Activated T-cell treated with anti-CD3 and anti-CD28 coated beads, Interleukin-2, amount 50 U/mL, for 48 hours (primary cell): ENCODE measurements around the gene EPB41L2.
"Not testable (repeated sequence)": the region's sequence is repeated elsewhere in the genome, so short reads cannot be mapped to it uniquely, and the experiment has no call there.

Experiments used
- DNase-seq, 2 experiments: peaks; one replicate each; pipeline ENCODE4 v3.0.0-alpha.2; 2020

Gene EPB41L2

DNA sequence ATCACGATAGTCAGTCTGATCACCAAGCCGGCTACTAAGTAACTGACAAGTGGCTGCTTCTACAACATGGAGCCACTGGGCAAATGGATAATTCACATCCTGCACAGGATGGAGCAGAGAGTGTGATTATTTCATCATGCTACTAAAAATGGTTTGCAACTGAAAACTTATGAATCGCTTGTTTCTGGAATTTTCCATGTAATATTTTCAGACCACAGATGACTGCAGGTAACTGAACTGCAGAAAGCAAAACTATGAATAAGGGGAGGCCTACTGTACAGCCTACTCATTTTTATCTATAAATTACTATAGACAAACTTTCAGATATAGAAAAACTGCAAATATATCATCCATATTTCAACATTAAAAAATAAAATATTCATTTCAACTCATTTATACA is 91.5 kb downstream of the EPB41L2 start:
- no peak for DNase-seq

DNA sequence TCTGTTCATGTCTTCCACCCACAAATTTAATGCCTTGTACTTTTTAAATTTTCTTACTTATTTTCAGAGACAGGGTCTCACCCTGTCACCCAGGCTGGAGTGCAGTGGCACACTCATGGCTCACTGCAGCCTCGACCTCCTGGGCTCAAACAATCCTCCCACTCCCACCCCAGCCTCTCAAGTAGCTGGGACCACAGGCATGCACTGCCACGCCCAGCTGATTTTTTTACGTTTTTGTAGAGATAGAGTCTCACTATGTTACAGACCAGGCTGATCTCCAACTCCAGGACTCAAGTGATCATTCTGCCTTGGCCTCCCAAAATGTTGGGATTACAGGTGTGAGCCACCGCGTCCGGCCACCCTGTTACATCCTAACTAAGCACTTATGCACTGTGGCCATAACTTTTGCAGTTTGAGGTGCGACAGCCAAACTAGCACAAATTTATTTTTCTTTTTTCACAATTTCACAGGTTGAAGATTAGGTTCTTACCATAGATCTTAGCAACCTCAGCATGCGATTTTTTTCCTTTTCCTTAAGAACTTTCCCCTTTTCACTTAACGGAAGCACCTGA is 92.1 kb downstream of the EPB41L2 start:
- no peak for DNase-seq

DNA sequence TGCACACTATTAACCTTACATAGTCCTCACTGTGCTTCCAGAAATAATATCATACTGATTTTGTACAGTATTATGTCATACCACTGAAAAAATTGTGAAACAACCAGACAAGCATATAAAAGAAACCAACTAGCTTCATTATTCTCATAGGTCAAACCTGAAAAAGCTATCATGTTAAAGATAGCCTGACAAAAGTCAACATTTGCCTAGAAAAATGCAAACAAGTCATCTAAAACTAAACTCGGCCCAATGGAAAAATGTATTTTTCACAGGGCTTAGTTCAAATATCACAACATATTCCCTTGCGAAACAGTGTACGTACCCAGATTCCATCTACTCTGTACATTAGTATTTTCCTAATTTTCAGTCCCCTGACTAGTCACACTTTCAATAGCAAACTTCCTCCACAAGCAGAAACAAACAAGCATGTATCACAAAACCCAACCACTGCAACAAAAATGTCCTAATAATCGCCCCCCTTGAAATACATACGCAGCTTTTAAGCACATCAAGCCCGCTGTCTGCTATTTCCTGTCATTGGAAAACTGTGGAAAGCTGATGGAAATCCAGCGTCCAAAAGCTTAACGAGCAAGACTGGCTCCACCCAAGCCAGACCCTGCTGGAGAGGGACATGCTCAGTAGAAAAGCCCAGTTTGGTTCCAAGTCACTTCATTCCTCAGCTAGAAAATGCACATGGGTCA is 93.1 kb downstream of the EPB41L2 start:
- DNase-seq, result no peak

- no peak for DNase-seq
Observed at GRCh38 chr6:130969166-130969565, 93.9 kb downstream of the EPB41L2 start.

DNA sequence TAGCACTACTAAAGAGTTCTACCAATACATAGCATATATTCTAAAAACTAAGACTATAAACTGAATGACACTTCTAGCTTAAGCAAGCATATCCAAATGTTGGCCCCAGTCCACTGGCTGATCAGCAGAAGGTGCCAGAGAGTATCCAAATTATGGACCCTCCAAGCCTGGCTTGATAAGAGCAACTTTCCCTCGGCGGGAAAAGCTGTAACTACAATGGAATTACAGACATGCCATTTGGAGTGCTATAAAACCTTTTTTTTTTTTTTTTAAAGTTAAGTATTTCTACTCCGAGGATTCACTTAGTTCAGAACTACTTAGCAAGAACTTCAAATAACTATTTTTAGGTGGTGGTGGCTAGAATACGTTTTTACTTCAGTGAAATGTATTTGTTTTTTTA is 94.6 kb downstream of the EPB41L2 start:
- DNase-seq, result no peak

DNA sequence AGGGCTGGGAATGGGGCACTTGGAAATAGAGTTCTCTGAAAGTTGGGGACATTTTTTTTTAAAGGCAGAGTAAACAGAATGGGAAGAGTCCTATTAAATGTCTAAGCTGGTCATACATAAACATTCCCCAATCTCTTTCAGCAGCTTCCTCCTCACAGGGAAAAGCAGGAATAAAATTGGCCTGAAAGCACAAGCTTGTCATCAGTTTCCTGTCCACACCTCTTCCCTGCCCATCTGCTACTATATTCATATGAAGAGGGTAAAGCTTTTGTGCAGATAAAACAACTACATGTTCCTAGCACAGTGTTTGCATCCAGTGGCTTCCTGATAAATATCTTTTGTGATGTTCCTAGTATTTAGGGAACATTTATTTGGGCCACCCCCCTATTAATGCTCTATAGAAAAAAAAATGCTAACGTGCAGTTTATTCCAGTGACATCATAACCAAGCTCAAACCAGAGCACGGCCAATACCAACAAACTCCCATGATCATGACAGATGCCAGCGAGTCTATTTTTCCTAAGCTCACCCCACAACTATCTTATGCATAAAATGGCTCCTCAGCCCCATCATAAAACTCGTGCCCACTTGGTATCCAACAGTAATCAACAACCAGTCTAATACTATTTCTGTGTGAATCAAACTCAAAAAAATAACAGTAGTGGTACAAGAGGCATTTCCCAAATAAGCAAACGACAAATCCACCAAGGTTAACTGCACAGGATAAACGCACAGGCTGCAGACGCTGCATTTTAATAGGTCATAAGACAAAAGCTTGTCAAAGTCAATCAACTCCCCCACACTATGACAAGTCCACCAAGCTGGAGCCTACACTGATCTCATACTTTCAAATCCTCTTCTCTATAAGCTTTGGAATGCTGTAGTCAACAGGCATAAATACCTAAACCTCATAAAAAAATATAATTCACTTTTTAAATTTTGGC is 95.3 kb downstream of the EPB41L2 start:
- no peak for DNase-seq

DNA sequence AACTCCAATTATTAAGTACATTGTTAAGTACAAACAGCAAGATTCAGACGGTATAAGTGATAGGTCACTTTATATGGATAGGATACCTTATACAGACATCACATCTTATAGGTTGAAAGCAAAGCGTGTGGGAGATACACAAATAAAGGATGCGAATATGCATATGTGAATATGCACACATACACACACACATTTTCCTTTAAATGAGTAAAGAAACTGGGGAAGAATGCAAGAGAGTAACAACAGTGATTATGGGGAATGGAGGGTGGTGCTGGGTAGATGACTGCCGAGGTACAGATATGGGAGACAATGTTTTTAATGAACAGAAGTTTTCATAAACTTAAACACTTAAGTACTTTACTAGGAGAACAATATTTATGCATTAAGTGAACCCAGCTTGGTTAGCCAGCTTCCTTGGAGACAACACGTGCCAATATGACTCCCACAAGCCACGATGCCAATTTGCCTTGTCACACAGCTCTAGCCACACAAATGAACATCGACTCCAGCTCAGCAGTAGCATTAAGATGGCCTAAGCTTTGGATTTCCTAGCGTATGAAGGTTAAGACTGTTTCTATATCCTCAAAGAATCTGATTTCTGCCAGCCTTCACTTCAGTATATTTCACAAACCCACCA is 96.6 kb downstream of the EPB41L2 start:
- DNase-seq, result no peak

GRCh38 chr6:130965656-130966055 is 97.4 kb downstream of the EPB41L2 start:
- DNase-seq, result no peak

DNA sequence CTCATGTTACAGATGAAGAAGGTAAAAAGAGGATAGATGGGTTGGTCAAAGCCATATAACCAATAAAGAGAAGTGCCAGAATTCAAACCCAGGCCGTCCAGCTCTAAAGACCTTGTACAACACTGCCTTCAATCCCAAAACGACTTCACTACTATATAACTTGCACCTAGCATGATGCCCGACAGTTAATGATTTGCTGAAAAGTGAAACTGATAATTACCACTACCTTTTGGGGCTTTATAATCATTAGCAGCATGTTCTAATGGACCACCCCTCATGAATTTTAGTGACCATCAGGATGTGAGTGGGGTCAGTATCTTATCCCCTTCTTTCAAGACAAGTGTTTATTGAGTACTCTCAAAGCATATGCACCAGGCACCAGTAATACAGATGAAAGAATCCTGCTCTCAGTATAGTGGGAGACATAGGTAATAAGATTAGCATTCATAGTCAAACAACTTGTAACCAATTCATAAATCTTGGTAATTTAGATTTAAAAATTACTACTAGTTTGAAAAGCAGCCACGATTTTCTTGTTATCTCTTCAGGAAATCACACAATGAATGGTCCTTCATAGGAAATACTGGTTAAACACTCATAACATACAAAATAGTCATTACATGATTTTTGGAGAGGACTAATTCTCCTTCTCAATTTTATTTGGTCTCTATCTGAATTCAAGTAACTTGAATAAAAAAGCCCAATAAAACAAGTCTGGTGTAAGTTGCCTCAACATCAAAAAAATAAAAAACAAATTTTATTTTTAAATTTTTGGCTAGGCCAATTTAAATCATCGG is 98.0 kb downstream of the EPB41L2 start:
- no peak for DNase-seq

DNA sequence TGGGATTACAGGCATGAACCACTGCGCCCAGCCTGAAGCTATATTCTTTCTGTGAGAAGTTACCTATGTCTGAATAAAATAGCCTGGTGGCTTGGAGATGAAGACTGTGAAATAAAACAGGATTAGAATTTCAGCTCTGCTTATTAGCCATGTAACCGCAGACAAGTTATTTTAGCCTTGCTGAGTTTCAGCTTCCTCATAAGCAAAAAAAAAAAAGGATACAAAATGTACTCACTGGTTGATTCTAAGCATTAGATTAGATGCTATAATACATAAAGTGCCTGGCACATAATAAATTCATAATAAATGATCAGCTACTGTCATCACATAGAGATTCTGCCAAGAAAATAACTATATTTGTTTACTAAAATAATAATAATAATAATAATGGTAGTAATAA is 98.8 kb downstream of the EPB41L2 start:
- DNase-seq, result no peak

DNA sequence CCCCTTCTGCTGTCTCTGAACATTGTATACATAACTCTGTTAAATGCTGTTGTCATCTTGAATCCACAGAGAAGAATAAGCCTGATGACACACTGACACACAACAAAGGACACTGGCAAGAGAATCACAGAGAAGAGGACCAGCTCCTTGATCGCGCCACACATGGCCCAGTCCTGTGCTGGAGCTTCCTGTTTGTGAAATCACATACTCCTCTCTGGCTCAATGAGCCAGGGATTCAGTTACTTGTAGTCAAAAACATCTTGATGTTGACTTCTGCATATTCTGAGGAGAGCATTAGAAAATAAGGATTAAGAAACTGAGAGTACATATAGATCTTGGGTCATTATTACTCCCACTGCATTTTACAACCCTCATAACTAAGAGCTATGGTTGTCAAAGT is 100.1 kb downstream of the EPB41L2 start:
- DNase-seq, result no peak

DNA sequence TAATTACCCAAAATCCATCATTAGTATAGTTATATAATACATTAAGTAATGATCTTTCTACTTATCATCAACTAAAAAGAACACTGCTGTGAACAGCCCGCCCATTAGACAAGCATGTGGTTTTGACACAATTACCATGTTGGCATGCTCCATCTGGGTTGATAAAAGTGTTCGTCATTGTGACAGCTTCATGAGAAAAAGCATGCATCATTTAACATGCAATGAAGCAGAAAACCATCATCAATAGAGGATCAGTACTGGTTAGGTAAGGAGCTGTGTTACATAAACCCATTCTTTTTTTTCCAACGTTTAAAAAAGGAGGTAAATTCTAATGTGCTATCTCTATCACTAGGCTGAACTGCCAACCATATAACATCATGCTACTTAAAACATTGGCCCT is 101.9 kb downstream of the EPB41L2 start:
- no peak for DNase-seq

DNA sequence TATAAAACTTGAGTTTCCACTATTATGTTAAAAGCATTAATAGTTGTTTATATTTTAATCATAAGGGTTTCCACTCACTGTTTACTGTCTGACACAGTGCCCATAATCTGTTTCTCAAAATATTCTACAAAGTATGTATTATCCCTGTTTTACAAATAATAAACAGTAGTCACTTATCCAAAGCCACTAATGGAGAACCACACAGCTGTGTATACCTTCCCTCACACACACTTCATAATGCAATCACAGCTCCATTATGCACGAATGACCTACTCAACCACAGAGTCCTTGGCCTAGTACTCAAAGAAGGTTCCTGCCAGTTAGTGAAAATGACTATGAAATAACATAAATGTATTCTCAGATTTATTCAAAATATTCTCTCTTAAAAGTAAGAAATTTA is 103.1 kb downstream of the EPB41L2 start:
- no peak for DNase-seq

DNA sequence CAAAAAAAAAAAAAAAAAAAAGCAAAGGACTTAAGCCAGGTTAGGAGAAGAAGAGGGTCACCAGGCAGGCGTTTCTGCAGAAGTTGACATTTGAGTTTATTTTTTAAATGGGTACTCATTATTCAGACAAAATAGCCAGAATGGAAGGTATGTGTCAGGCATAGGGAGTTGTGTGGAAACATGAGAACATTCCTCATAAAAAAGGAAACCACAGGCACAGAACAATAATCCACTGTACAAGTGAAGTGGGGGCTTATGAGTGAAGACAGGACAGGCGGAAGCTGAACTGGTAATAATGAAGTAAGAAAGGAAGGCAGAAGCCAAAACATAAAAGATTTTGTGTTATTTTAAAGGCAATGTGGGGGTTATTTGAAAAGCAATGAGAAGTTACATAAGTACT is 104.6 kb downstream of the EPB41L2 start:
- DNase-seq, result no peak

DNA sequence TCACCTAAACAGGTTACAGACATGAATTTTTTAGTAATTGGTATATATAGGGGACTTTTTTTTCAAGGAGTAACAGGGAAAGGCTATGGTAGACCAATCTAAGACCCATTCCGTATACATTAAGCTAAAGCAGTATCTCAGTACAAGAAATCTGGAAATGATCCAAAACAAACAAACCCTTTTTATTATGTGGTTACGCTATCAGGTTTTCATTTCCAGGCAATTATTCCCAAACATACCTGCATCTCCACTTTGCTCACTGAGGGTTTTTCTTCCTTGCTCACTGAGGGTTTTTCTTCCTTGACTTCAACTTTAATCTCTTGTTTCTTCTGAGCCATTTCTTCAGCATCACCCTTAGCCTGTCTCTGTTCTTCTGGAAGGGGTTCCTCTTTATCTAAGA is 107.3 kb downstream of the EPB41L2 start:
- no peak for DNase-seq

GRCh38 chr6:130949553-130949952 is 113.5 kb downstream of the EPB41L2 start:
- DNase-seq, result no peak

- no peak for DNase-seq
Observed at GRCh38 chr6:130947464-130947863, 115.6 kb downstream of the EPB41L2 start.

- DNase-seq, result no peak
Observed at GRCh38 chr6:130946076-130946475, 117.0 kb downstream of the EPB41L2 start.

DNA sequence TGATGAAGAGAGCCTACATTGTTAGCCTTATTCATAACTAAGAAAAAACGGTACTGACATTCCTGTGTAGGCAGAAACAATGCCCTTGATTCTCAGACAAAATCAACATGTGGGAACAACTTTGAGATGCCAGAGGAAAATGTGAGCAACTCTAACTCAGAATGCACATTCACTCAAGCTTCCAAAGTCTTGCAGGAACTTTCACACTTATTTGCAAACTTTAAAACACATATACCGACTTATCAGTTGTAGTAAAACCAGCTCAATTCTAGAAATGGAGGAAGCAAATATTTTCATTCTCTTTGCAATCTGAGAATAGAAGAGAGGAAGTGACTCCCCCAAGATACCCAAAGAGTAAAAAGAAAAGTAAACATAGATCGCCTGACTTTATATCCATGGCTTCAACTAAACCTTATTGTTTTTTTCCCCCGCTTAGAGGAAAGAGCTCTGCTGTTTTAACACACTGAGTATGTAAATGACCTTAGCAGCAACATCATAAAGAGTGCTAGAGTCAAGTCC is 117.6 kb downstream of the EPB41L2 start:
- DNase-seq, result no peak

DNA sequence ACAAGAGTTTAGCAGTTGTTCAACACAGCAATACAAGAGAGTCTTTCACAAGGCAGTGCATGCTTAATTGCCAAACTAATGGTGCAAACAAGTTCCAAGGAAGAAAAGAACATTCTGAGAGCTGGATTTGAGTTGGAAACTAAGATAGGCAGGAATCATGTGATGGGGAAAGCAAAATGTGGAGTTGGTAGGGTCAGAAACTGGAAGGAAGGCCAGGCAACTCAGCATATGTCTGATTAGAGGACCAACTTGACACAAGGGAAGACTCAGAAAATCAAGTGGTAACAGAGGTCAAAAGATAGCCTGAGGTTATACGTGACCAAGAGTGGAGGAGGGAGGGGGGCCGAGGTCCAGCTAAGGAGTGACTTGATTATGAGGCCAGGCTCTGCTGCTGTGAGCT is 118.6 kb downstream of the EPB41L2 start:
- DNase-seq, result no peak

DNA sequence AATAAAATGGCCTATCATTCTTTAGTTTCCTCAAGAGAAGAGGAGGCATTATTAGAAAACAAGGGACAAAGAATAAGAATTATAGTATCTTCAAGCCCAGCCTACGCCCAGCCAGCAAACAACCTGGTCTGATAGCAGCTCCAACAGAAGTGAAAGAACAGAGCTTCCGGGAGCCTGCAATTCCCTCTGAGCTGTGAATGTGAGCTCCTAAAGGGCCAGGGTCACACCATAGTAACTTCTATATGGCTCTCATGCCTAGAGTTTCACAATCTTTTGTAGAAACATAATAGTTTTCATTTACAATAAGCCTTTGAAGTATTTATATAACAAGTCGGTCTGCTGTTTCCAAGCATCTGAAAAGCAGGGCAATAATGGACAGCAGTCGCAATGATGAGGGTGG is 119.3 kb downstream of the EPB41L2 start:
- no peak for DNase-seq

DNA sequence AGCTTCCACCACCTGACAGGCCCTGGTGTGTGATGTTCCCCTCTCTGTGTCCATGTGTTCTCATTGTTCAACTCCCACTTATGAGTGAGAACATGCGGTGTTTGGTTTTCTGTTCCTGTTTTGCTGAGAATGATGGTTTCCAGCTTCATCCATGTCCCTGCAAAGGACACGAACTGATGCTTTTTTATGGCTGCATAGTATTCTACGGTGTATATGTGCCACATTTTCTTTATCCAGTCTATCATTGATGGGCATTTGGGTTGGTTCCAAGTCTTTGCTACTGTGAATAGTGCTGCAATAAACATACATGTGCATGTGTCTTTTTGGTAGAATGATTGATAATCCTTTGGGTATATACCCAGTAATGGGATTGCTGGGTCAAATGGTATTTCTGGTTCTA is 120.3 kb downstream of the EPB41L2 start:
- DNase-seq, result not testable (repeated sequence)
